Ectodermal cell (in vitro differentiated cells): ENCODE measurements around the gene ACTN4.

ENCODE experiments used
- H3K27ac ChIP-seq: 2 replicates; pipeline ENCODE4 v1.7.0; 2013; ENCODE audit warnings: mild to moderate bottlenecking, low read depth, low read length; ENCODE audit not compliant: insufficient read depth, poor library complexity, severe bottlenecking
- H3K27me3 ChIP-seq: 2 replicates; pipeline ENCODE4 v1.7.0; 2013; ENCODE audit warnings: mild to moderate bottlenecking, low read length; ENCODE audit not compliant: insufficient read depth, control insufficient read depth, poor library complexity, severe bottlenecking
- H3K36me3 ChIP-seq: one replicate; pipeline ENCODE4 v1.7.0; 2013; ENCODE audit warnings: low read length; ENCODE audit not compliant: control insufficient read depth, insufficient read depth
- H3K4me1 ChIP-seq: one replicate; pipeline ENCODE4 v1.7.0; 2013; ENCODE audit warnings: low read length; ENCODE audit not compliant: control insufficient read depth, insufficient read depth
- H3K4me3 ChIP-seq: 2 replicates; pipeline ENCODE4 v1.7.0; 2013; ENCODE audit warnings: low read depth, low read length, control low read depth; ENCODE audit not compliant: insufficient read depth
- H3K9me3 ChIP-seq: 2 replicates; pipeline ENCODE4 v1.7.0; 2013; ENCODE audit warnings: mild to moderate bottlenecking, low read length, moderate library complexity; ENCODE audit not compliant: control insufficient read depth
- WGBS, 2 experiments: methylation state at CpG; one replicate each; pipeline ENCODE4 v1.1.7; 2013; ENCODE audit warnings: missing lambda C conversion rate in 2 of 2; 5-methylcytosine and 5-hydroxymethylcytosine counted together

Gene ACTN4

DNA sequence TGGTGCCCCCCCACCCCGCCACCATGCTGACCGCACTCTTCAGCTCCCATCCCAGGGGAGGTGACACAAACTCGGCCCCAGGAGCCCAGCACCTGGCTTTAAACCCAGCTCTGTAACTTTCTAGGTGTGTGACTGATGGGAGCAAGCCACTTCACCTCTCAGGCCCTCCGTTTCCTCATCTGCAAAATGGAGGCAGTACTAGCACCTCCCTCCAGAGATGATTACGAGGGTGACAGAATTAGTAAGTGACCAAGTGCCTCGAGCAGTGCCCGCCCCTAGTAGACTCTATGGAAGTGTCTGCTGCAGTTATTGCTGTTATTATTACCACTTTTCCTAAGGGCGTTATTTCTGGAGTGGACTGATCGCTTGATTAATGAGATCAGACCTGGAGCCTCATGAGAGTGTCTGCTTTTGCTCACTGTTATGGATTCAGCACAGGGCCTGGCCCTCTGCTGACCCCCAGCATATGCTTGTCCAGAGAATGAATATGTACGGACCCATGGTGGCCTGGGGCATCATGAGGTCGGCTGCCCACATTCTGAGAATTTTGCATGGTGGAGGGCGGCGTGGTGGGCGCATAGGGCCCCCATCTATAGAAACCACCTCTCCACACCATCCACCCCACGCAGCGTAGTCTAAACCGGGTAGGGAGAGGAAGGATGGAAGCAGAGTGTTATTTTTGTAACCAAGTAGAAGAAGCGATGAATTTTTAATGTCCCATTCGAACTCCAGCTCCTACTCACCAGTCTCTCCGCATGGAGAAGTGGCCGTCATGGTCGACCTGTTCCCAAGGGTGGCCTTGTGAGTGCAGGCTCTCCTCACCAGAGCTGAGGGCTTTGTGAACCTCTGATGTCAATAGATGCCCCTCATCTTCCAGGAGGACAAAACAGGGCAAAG is 48.6 kb downstream of the ACTN4 start:
- WGBS, 2 experiments: 95 to 97% methylated on average over 20 to 22 of the region's 22 CpGs
- Histone ChIP-seq H3K36me3 (peaks cover 4% of the 10 kb centered on the region), H3K27ac (no peak overlapping the region), H3K9me3 (no peaks in the 10 kb centered on the region), H3K4me1 (peaks cover 40% of the 10 kb centered on the region), H3K4me3 (no peak overlapping the region), H3K27me3 (no peaks in the 10 kb centered on the region)

DNA sequence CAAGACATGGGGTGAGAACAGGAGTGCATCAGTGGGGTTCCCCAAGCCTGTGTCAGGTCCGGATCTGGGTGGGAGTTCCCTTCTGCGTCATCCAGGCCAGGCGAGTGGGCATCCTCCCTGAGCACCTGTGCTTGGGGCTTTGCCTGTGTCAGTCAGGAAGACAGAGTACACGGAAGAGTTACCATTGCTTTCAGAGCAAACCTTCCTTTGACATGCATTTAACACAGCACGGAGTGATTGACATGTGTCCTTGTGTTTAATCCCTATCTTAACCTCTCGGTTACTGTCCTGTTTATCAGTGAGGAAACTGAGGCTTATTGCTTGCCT is 49.2 kb downstream of the ACTN4 start:
- no peaks in the 10 kb centered on the region for H3K27me3 ChIP-seq
- H3K9me3 ChIP-seq: no peaks in the 10 kb centered on the region
- WGBS, 2 experiments: 92 to 94% methylated on average over 6 of the region's 6 CpGs
- no peak overlapping the region for H3K4me3 ChIP-seq
- peaks cover 10% of the 10 kb centered on the region for H3K36me3 ChIP-seq
- H3K4me1 ChIP-seq: peaks cover 39% of the 10 kb centered on the region
- H3K27ac ChIP-seq: no peak overlapping the region

DNA sequence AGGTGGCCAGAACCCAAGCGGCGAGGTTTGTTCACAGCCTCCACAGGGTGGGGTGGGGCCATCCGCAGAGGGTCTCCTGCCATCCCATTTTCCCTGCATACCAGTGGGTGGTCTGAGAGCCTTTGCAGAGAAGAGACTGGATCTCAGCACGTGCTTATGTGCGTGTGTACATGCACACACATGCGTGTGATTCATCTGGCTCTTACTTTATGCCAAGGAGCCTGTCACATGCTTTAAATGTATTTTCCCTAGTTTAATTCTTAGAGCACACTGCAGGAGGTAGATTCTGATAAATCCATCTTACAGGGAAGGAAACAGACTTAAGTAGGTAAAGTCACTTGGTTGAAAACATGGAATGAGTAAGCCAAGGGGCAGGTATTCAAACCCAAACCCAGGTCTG is 49.7 kb downstream of the ACTN4 start:
- Histone ChIP-seq H3K4me1 (peaks cover 34% of the 10 kb centered on the region), H3K4me3 (no peak overlapping the region), H3K27ac (no peak overlapping the region), H3K36me3 (peaks cover 14% of the 10 kb centered on the region), H3K9me3 (no peaks in the 10 kb centered on the region), H3K27me3 (no peaks in the 10 kb centered on the region)
- WGBS, 2 experiments: 95 to 96% methylated on average over 6 of the region's 6 CpGs

- Histone ChIP-seq H3K27me3 (no peaks in the 10 kb centered on the region), H3K4me1 (peaks cover 29% of the 10 kb centered on the region), H3K27ac (no peak overlapping the region), H3K9me3 (no peaks in the 10 kb centered on the region), H3K36me3 (peaks cover 18% of the 10 kb centered on the region), H3K4me3 (no peak overlapping the region)
- 88% methylated on average over 11 of the region's 11 CpGs for WGBS, 2 experiments
Measured at GRCh38 chr19:38697641-38698071, 50.2 kb downstream of the ACTN4 start.

GRCh38 chr19:38698225-38699026 is 51.0 kb downstream of the ACTN4 start:
- 79 to 80% methylated on average over 22 of the region's 22 CpGs for WGBS, 2 experiments
- H3K4me3 ChIP-seq: no peak overlapping the region
- H3K36me3 ChIP-seq: peaks cover 25% of the 10 kb centered on the region
- H3K9me3 ChIP-seq: no peaks in the 10 kb centered on the region
- peak overlapping the region; percentile 36 for H3K27ac ChIP-seq
- no peaks in the 10 kb centered on the region for H3K27me3 ChIP-seq
- peaks cover 21% of the 10 kb centered on the region for H3K4me1 ChIP-seq

DNA sequence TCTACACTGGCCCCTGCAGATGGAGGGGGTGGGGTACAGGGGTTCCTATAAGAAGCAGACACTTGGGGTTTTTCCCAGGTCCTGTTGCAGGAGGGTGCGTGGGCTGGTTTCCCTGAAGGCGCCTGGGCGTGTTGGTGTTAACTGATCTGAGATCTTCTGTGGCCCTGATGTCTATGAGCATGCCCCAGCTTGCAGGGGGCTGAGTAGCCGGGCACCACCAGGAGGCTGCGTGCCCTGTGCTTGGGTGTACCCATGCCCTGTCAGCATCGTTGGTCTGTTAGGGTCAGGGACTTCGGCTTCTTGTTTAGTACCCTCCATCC is 51.5 kb downstream of the ACTN4 start:
- H3K36me3 ChIP-seq: peaks cover 28% of the 10 kb centered on the region
- H3K4me1 ChIP-seq: peaks cover 17% of the 10 kb centered on the region
- peak overlapping the region; percentile 16 for H3K27ac ChIP-seq
- no peaks in the 10 kb centered on the region for H3K9me3 ChIP-seq
- H3K27me3 ChIP-seq: no peaks in the 10 kb centered on the region
- no peak overlapping the region for H3K4me3 ChIP-seq
- WGBS, 2 experiments: 96 to 98% methylated on average over 7 of the region's 7 CpGs

DNA sequence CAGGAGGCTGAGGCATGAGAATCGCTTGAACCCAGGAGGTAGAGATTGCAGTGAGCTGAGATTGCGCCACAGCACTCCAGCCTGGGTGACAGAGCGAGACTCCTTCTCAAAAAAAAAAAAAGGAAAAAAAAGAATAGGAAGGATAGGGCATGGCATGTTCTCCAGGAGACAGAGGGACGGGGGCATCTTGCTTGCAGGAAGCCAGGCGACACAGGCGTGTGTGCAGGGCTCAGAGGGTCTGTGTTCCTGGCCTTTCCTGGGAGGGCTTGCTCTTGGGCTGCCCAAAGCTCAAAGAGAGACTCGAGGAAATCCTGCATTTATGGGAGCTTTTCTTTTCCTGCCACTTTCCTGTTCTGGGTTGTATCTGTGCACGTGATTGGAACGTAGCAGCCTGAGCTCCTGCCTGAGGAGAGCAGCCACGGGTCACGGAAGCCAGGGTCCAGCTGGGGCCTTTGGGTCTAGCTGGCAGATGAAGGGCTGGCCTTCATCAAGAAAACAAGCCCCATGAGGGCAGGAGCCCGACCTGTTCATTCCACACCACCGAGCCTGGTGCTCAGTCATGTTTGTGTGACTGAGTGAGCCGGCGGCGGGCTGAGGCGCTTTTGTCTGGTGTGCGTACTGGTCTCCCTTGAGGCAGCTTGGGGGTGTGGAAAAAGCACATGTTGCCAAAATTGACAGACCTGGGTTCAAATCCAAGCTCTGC is 52.3 kb downstream of the ACTN4 start:
- no peaks in the 10 kb centered on the region for H3K9me3 ChIP-seq
- WGBS, 2 experiments: 96 to 97% methylated on average over 18 of the region's 18 CpGs
- H3K36me3 ChIP-seq: peaks cover 28% of the 10 kb centered on the region
- no peak overlapping the region for H3K27ac ChIP-seq
- H3K4me3 ChIP-seq: no peak overlapping the region
- peaks cover 16% of the 10 kb centered on the region for H3K4me1 ChIP-seq
- H3K27me3 ChIP-seq: no peaks in the 10 kb centered on the region

GRCh38 chr19:38700350-38700901 is 53.0 kb downstream of the ACTN4 start:
- WGBS, 2 experiments: 90 to 92% methylated on average over 22 of the region's 22 CpGs
- H3K4me3 ChIP-seq: no peak overlapping the region
- H3K9me3 ChIP-seq: no peaks in the 10 kb centered on the region
- H3K27me3 ChIP-seq: no peaks in the 10 kb centered on the region
- no peak overlapping the region for H3K27ac ChIP-seq
- H3K36me3 ChIP-seq: peaks cover 31% of the 10 kb centered on the region
- peaks cover 16% of the 10 kb centered on the region for H3K4me1 ChIP-seq

GRCh38 chr19:38700902-38701454 is 53.5 kb downstream of the ACTN4 start:
- Histone ChIP-seq H3K27me3 (no peaks in the 10 kb centered on the region), H3K9me3 (no peaks in the 10 kb centered on the region), H3K36me3 (peaks cover 36% of the 10 kb centered on the region), H3K27ac (no peak overlapping the region), H3K4me1 (peaks cover 16% of the 10 kb centered on the region), H3K4me3 (no peak overlapping the region)
- WGBS, 2 experiments: 95 to 96% methylated on average over 18 of the region's 18 CpGs
